Aorta (tissue), 5 donors: ENCODE data around the gene CROCC2. TPM values are rescaled to one million over a fixed set of nuclear protein-coding genes. Genes with fewer than 3 reads are reported as not detected.

Experiments
- ATAC-seq: fragments of 200-7000 bp; cut with Tn5 transposase; one replicate; pipeline ENCODE4 v1.9.1; 2022; ENCODE audit warnings: moderate library complexity; ENCODE audit not compliant: low FRiP score
- DNase-seq, 2 donors: peaks; one replicate each; pipeline ENCODE4 v3.0.0-alpha.2; 2020
- H3K27ac ChIP-seq, 2 donors: one replicate each; pipeline ENCODE4 v1.5.1; 2013; ENCODE audit warnings: low read length in 2 of 2, mild to moderate bottlenecking in 2 of 2, moderate library complexity in 2 of 2, control low read depth in 1 of 2, inconsistent platforms in 1 of 2, low read depth in 1 of 2
- H3K27me3 ChIP-seq, 2 donors: one replicate each; pipeline ENCODE4 v1.6.1; 2013; ENCODE audit warnings: control low read depth in 1 of 2, low read length in 1 of 2, mild to moderate bottlenecking in 1 of 2, moderate library complexity in 1 of 2; ENCODE audit not compliant: insufficient read depth in 2 of 2, control insufficient read depth in 1 of 2
- H3K36me3 ChIP-seq, 2 donors: one replicate each; pipeline ENCODE4 v1.6.1; 2013; ENCODE audit warnings: control low read depth in 1 of 2, low read length in 1 of 2, mild to moderate bottlenecking in 1 of 2; ENCODE audit not compliant: insufficient read depth in 2 of 2, control insufficient read depth in 1 of 2
- H3K4me1 ChIP-seq, 2 donors: one replicate each; pipeline ENCODE4 v1.6.1; 2013; ENCODE audit warnings: low read length in 2 of 2, control low read depth in 1 of 2, mild to moderate bottlenecking in 1 of 2, moderate library complexity in 1 of 2; ENCODE audit not compliant: insufficient read depth in 2 of 2, control insufficient read depth in 1 of 2
- H3K4me3 ChIP-seq, 2 donors: one replicate each; pipeline ENCODE4 v1.5.1; 2013; ENCODE audit warnings: low read length in 2 of 2, control low read depth in 1 of 2, mild to moderate bottlenecking in 1 of 2
- H3K9me3 ChIP-seq: one replicate; pipeline ENCODE4 v1.6.1; 2013; ENCODE audit warnings: mild to moderate bottlenecking, low read length; ENCODE audit not compliant: control insufficient read depth
- WGBS, 2 donors: extraction: QIAGEN DNeasy Blood & Tissue Kit; methylation state at CpG; one replicate each; pipeline ENCODE4 v1.1.7; 2013; 5-methylcytosine and 5-hydroxymethylcytosine counted together
- intact Hi-C, 2 donors: fragments of 100-400 bp; cut with DNase I; formaldehyde crosslinking; loops; one replicate each; pipeline versions ENCODE4 v1.14.2 to v1.15.0; 2022
- polyA plus RNA-seq, 2 donors: library from polyadenylated mRNA; stranded (reverse); fragments of 200-250 nt; gene quantifications; one replicate each; pipeline ENCODE4 v1.2.3, GENCODE V29; 2013
- total RNA-seq, 2 donors: library from RNA; stranded (reverse); fragmentation: NEBNext Ultra II Directional; extraction: Animal tissue kit (Norgen Biotek cat#: 25700); gene quantifications; one replicate each; pipeline ENCODE4 v1.2.1, GENCODE V29; 2021
- donor health status: healthy with polysubstance abuse.
- donor health status: Bipolar disorder and iron deficiency.
- donor health status: DM: no; HTN: no; CAD: no.
- donor health status: DM: no; HTN: no; CAD: no.
- donor health status: DM: yes; HTN: yes; CAD: no.

Gene CROCC2
- total and polyA plus RNA-seq, 4 donors: 0.13 to 0.45 TPM; not detected in 2

GRCh38 chr2:240922245-240922981 is 16.3 kb downstream of the CROCC2 start:
- no peaks in the 10 kb centered on the region for H3K9me3 ChIP-seq
- intact Hi-C loops: no loop called here
- DNase-seq (peak; percentile 33 to 64), ATAC-seq (no peak)
- H3K27me3 ChIP-seq: no peaks in the 10 kb centered on the region
- 80 to 85% methylated on average over 18 of the region's 18 CpGs for WGBS, 2 donors
- H3K36me3 ChIP-seq: no peaks in the 10 kb centered on the region
- H3K4me1 ChIP-seq: no peaks in the 10 kb centered on the region
- H3K4me3 ChIP-seq: no peak overlapping the region
- H3K27ac ChIP-seq: no peak overlapping the region

GRCh38 chr2:240922982-240923537 is 16.9 kb downstream of the CROCC2 start:
- DNase-seq: peak; percentile 45 to 63
- no peak for ATAC-seq
- no peak overlapping the region for H3K27ac ChIP-seq
- intact Hi-C loops: no loop called here
- H3K4me3 ChIP-seq: no peak overlapping the region
- WGBS, 2 donors: 51 to 56% methylated on average over 15 of the region's 15 CpGs
- no peaks in the 10 kb centered on the region for H3K4me1 ChIP-seq
- no peaks in the 10 kb centered on the region for H3K9me3 ChIP-seq
- H3K36me3 ChIP-seq: no peaks in the 10 kb centered on the region
- no peaks in the 10 kb centered on the region for H3K27me3 ChIP-seq

GRCh38 chr2:240925191-240925567 is 19.0 kb downstream of the CROCC2 start:
- 81 to 85% methylated on average over 14 of the region's 14 CpGs for WGBS, 2 donors
- DNase-seq (peak; percentile 44 to 50), ATAC-seq (no peak)
- Histone ChIP-seq H3K27ac (no peak overlapping the region), H3K27me3 (no peaks in the 10 kb centered on the region), H3K36me3 (no peaks in the 10 kb centered on the region), H3K9me3 (peaks cover 3% of the 10 kb centered on the region), H3K4me3 (no peak overlapping the region), H3K4me1 (no peaks in the 10 kb centered on the region)
- intact Hi-C loops: no loop called here

GRCh38 chr2:240925568-240926515 is 19.7 kb downstream of the CROCC2 start:
- Histone ChIP-seq H3K9me3 (peaks cover 3% of the 10 kb centered on the region), H3K27ac (no peak overlapping the region), H3K4me1 (no peaks in the 10 kb centered on the region), H3K4me3 (no peak overlapping the region), H3K27me3 (no peaks in the 10 kb centered on the region), H3K36me3 (no peaks in the 10 kb centered on the region)
- intact Hi-C loops: no loop called here
- WGBS, 2 donors: 82 to 85% methylated on average over 29 of the region's 29 CpGs
- ATAC-seq: no peak
- DNase-seq: peak; percentile 44 to 72

GRCh38 chr2:240926516-240927389 is 20.6 kb downstream of the CROCC2 start:
- DNase-seq (peak; percentile 48 to 77), ATAC-seq (peak; percentile 20)
- Histone ChIP-seq H3K27ac (no peak overlapping the region), H3K9me3 (peaks cover 3% of the 10 kb centered on the region), H3K36me3 (no peaks in the 10 kb centered on the region), H3K27me3 (no peaks in the 10 kb centered on the region), H3K4me1 (no peaks in the 10 kb centered on the region), H3K4me3 (no peak overlapping the region)
- intact Hi-C loops: no loop called here
- whole genome bisulfite sequencing, 2 donors: 43 to 54% methylated on average over 38 of the region's 38 CpGs

GRCh38 chr2:240927390-240927781 is 21.2 kb downstream of the CROCC2 start:
- H3K4me1 ChIP-seq: no peaks in the 10 kb centered on the region
- no peak for DNase-seq
- no peaks in the 10 kb centered on the region for H3K27me3 ChIP-seq
- WGBS, 2 donors: 81 to 89% methylated on average over 7 of the region's 7 CpGs
- H3K36me3 ChIP-seq: no peaks in the 10 kb centered on the region
- H3K9me3 ChIP-seq: peaks cover 3% of the 10 kb centered on the region
- intact Hi-C loops: no loop called here
- H3K4me3 ChIP-seq: no peak overlapping the region
- no peak overlapping the region for H3K27ac ChIP-seq
- ATAC-seq: no peak

GRCh38 chr2:240928476-240929363 is 22.6 kb downstream of the CROCC2 start:
- WGBS, 2 donors: 87 to 93% methylated on average over 24 of the region's 24 CpGs
- H3K36me3 ChIP-seq: no peaks in the 10 kb centered on the region
- H3K4me3 ChIP-seq: no peak overlapping the region
- no peaks in the 10 kb centered on the region for H3K4me1 ChIP-seq
- no peaks in the 10 kb centered on the region for H3K27me3 ChIP-seq
- peaks cover 3% of the 10 kb centered on the region for H3K9me3 ChIP-seq
- H3K27ac ChIP-seq: no peak overlapping the region
- intact Hi-C loops: no loop called here
- no peak for ATAC-seq
- DNase-seq: peak in 1 of 2 donors; percentile 38
